H1 (cell line): ENCODE results near the gene ZNF524. TPM values are rescaled to one million over a fixed set of nuclear protein-coding genes. Genes with fewer than 3 reads are reported as not detected.
A peak's percentile ranks its signal among the peaks of the same experiment; 100 is the strongest.

Source experiments
- CTCF ChIA-PET: fragments of 300-600 bp; sonication (Branson Sonifier 250); formaldehyde crosslinking; loops from one replicate; lab custom pipeline; 2021; ENCODE audit not compliant: partially characterized antibody; lab: Charles Lee
- POLR2A ChIA-PET: fragments of 300-600 bp; sonication (Branson Sonifier 250); formaldehyde crosslinking; loops from one replicate; lab custom pipeline; 2021; ENCODE audit warnings: inconsistent platforms; ENCODE audit not compliant: partially characterized antibody; lab: Charles Lee
- DNase-seq, 2 experiments: peaks; one replicate each; pipeline versions ENCODE4 v3.0.0 to v3.0.0-alpha.2; 2010 to 2022; ENCODE audit warnings: low spot score in 2 of 2, low read depth in 1 of 2, mixed read lengths in 1 of 2
- FAIRE-seq: peaks from 2 replicates; lab custom pipeline; 2011; peaks lifted over from hg19 to GRCh38; lab: Jason Lieb, UNC
- H2AFZ ChIP-seq: 2 replicates; pipeline ENCODE4 v1.8.1; 2012; ENCODE audit warnings: low read length, inconsistent platforms
- H2AK5ac ChIP-seq: 2 replicates; pipeline ENCODE4 v1.6.1; 2013; ENCODE audit warnings: low read depth, low read length
- H2BK120ac ChIP-seq: replicated peaks from 2 replicates; pipeline ENCODE3; 2013; ENCODE audit warnings: low read depth, low read length, inconsistent platforms
- H2BK12ac ChIP-seq: 2 replicates; pipeline ENCODE4 v1.6.1; 2013; ENCODE audit warnings: low read depth, low read length
- H2BK15ac ChIP-seq: 2 replicates; pipeline ENCODE4 v1.6.1; 2013; ENCODE audit warnings: low read length
- H2BK20ac ChIP-seq: 2 replicates; pipeline ENCODE4 v1.6.1; 2013; ENCODE audit warnings: low read length
- H2BK5ac ChIP-seq: 2 replicates; pipeline ENCODE4 v1.6.1; 2013; ENCODE audit warnings: low read depth, low read length
- H3K14ac ChIP-seq: 2 replicates; pipeline ENCODE4 v1.6.1; 2013; ENCODE audit warnings: inconsistent platforms; ENCODE audit not compliant: insufficient read length
- H3K18ac ChIP-seq: 2 replicates; pipeline ENCODE4 v1.6.1; 2013; ENCODE audit warnings: low read length; ENCODE audit errors: extremely low read depth
- H3K23ac ChIP-seq: 2 replicates; pipeline ENCODE4 v1.6.1; 2013; ENCODE audit warnings: inconsistent platforms; ENCODE audit not compliant: insufficient read length
- H3K23me2 ChIP-seq: 2 replicates; pipeline ENCODE4 v1.6.1; 2013; ENCODE audit warnings: low read depth, low read length
- H3K27ac ChIP-seq: 2 replicates; pipeline ENCODE4 v1.6.1; 2011; ENCODE audit warnings: low read depth, low read length, inconsistent platforms
- H3K27me3 ChIP-seq, 4 experiments: replicated peaks in 1 of 4; 1 replicate in 1 of 4; 2 replicates in 3 of 4; pipeline versions ENCODE4 v1.6.1 to v1.8.1; 2011 to 2013; ENCODE audit warnings: low read length in 3 of 4, mild to moderate bottlenecking in 3 of 4, inconsistent platforms in 2 of 4, mixed read lengths in 2 of 4, moderate library complexity in 1 of 4; ENCODE audit not compliant: control insufficient read depth in 3 of 4, insufficient read depth in 3 of 4; ENCODE audit errors: extremely low read depth in 1 of 4
- H3K36me3 ChIP-seq, 4 experiments: 2 replicates each; pipeline versions ENCODE4 v1.6.1 to v1.8.1; 2011 to 2013; ENCODE audit warnings: mild to moderate bottlenecking in 4 of 4, low read length in 3 of 4, moderate library complexity in 2 of 4, control low read depth in 1 of 4, inconsistent platforms in 1 of 4; ENCODE audit not compliant: insufficient read depth in 4 of 4, control insufficient read depth in 2 of 4
- H3K4ac ChIP-seq: replicated peaks from 2 replicates; pipeline ENCODE3; 2013; ENCODE audit warnings: low read length, low read depth, mixed read lengths, inconsistent platforms; ENCODE audit not compliant: insufficient read length
- H3K4me1 ChIP-seq, 4 experiments: replicated peaks in 1 of 4; 1 replicate in 1 of 4; 2 replicates in 3 of 4; pipeline versions ENCODE4 v1.6.1 to v1.8.1; 2011 to 2013; ENCODE audit warnings: low read length in 3 of 4, inconsistent platforms in 2 of 4, mixed read lengths in 1 of 4; ENCODE audit not compliant: insufficient read depth in 4 of 4, control insufficient read depth in 3 of 4
- H3K4me2 ChIP-seq, 2 experiments: 2 replicates each; pipeline versions ENCODE4 v1.6.1 to v1.8.1; 2011 to 2013; ENCODE audit warnings: low read depth in 2 of 2, low read length in 2 of 2, control low read depth in 1 of 2, inconsistent platforms in 1 of 2, mild to moderate bottlenecking in 1 of 2; ENCODE audit not compliant: insufficient read depth in 1 of 2
- H3K4me3 ChIP-seq, 4 experiments: fragments of 200-600, 300-600 bp in 1 of 4; sonication (generic), shearing (Covaris generic), sonication (Bioruptor Twin) in 1 of 4; 2 replicates each; pipeline versions ENCODE4 v1.5.1 to v1.8.1; 2011 to 2016; ENCODE audit warnings: low read length in 4 of 4, low read depth in 3 of 4, control low read depth in 2 of 4, inconsistent platforms in 2 of 4, mild to moderate bottlenecking in 2 of 4, mixed read lengths in 1 of 4, moderate library complexity in 1 of 4; ENCODE audit not compliant: insufficient read depth in 2 of 4; ENCODE audit errors: extremely low read depth in 1 of 4
- H3K56ac ChIP-seq: replicated peaks from 2 replicates; pipeline ENCODE3; 2013; ENCODE audit warnings: low read depth, mild to moderate bottlenecking, mixed read lengths, low read length, inconsistent platforms; ENCODE audit not compliant: insufficient read length
- H3K79me1 ChIP-seq: 2 replicates; pipeline ENCODE4 v1.6.1; 2013; ENCODE audit warnings: low read depth, low read length, control low read depth
- H3K79me2 ChIP-seq, 2 experiments: 2 replicates each; pipeline versions ENCODE4 v1.6.1 to v1.8.1; 2012 to 2013; ENCODE audit warnings: low read length in 2 of 2, mild to moderate bottlenecking in 2 of 2, inconsistent platforms in 1 of 2; ENCODE audit not compliant: insufficient read depth in 2 of 2, control insufficient read depth in 1 of 2
- H3K9ac ChIP-seq, 4 experiments: replicated peaks in 1 of 4; 1 replicate in 1 of 4; 2 replicates in 3 of 4; pipeline versions ENCODE4 v1.6.1 to v1.8.1; 2011 to 2013; ENCODE audit warnings: low read depth in 3 of 4, low read length in 3 of 4, control low read depth in 2 of 4, mild to moderate bottlenecking in 2 of 4, moderate library complexity in 2 of 4, inconsistent platforms in 1 of 4; ENCODE audit errors: extremely low read depth in 1 of 4
- H3K9me3 ChIP-seq, 2 experiments: 2 replicates each; pipeline versions ENCODE4 v1.6.1 to v1.8.1; 2012 to 2013; ENCODE audit warnings: mild to moderate bottlenecking in 2 of 2, moderate library complexity in 2 of 2, control low read depth in 1 of 2, inconsistent platforms in 1 of 2, low read depth in 1 of 2, low read length in 1 of 2, mixed read lengths in 1 of 2; ENCODE audit not compliant: insufficient read depth in 2 of 2
- H4K20me1 ChIP-seq, 2 experiments: replicated peaks in 1 of 2; 2 replicates each; pipeline versions ENCODE3 to v1.8.1; 2011 to 2013; ENCODE audit warnings: inconsistent platforms in 2 of 2, low read length in 2 of 2, mild to moderate bottlenecking in 1 of 2; ENCODE audit not compliant: insufficient read depth in 2 of 2, control insufficient read depth in 1 of 2
- H4K5ac ChIP-seq: 2 replicates; pipeline ENCODE4 v1.6.1; 2013; ENCODE audit warnings: low read length, low read depth, mixed read lengths, inconsistent platforms; ENCODE audit not compliant: insufficient read length
- H4K8ac ChIP-seq: 2 replicates; pipeline ENCODE4 v1.8.0; 2013; ENCODE audit warnings: mild to moderate bottlenecking, moderate library complexity, low read length, inconsistent platforms; ENCODE audit not compliant: insufficient read depth; ENCODE audit errors: extremely low read depth
- H4K91ac ChIP-seq: replicated peaks from 2 replicates; pipeline ENCODE3; 2013; ENCODE audit warnings: low read length, mixed read lengths, inconsistent platforms; ENCODE audit not compliant: insufficient read length
- CREB1 ChIP-seq: IDR thresholded peaks from 2 replicates; pipeline ENCODE4 v1.6.1; 2012; ENCODE audit warnings: inconsistent platforms
- EGR1 ChIP-seq: IDR thresholded peaks from 2 replicates; pipeline ENCODE4 v1.6.1; 2011; ENCODE audit warnings: low read depth, low read length, borderline replicate concordance
- EP300 ChIP-seq, 2 experiments: IDR thresholded peaks; 1 replicate in 1 of 2; 2 replicates in 1 of 2; pipeline ENCODE4 v1.6.1; 2011 to 2012; ENCODE audit warnings: low read depth in 2 of 2, low read length in 2 of 2, mild to moderate bottlenecking in 2 of 2, borderline replicate concordance in 1 of 2, inconsistent platforms in 1 of 2, moderate library complexity in 1 of 2
- EZH2 ChIP-seq: fragments of 200-600 bp; sonication (generic); IDR thresholded peaks from 2 replicates; pipeline ENCODE4 v1.7.1; 2012; ENCODE audit warnings: low read depth, mild to moderate bottlenecking, moderate library complexity, low read length, inconsistent platforms; ENCODE audit not compliant: severe bottlenecking
- MAX ChIP-seq: IDR thresholded peaks from 2 replicates; pipeline ENCODE4 v1.6.1; 2012; ENCODE audit warnings: inconsistent platforms
- PHF8 ChIP-seq: fragments of 200-600 bp; sonication (generic); conservative IDR thresholded peaks from 2 replicates; pipeline ENCODE4 v1.7.1; 2012; ENCODE audit warnings: low read depth, mild to moderate bottlenecking, inconsistent platforms, low read length, moderate library complexity
- POLR2A ChIP-seq, 2 experiments: IDR thresholded peaks; 1 replicate in 1 of 2; 2 replicates in 1 of 2; pipeline ENCODE4 v1.6.1; 2011; ENCODE audit warnings: low read depth in 2 of 2, low read length in 2 of 2, mild to moderate bottlenecking in 2 of 2; ENCODE audit errors: control extremely low read depth in 1 of 2
- RXRA ChIP-seq: IDR thresholded peaks from 2 replicates; pipeline ENCODE4 v1.6.1; 2011; ENCODE audit warnings: low read depth, mild to moderate bottlenecking, low read length, moderate library complexity; ENCODE audit not compliant: insufficient read depth
- SIN3A ChIP-seq, 2 experiments: IDR thresholded peaks in 1 of 2; conservative IDR thresholded peaks in 1 of 2; 2 replicates each; pipeline ENCODE4 v1.6.1; 2011 to 2012; ENCODE audit warnings: low read length in 2 of 2, improper control_type of control experiment in 1 of 2, low read depth in 1 of 2, mild to moderate bottlenecking in 1 of 2
- WGBS, 2 experiments: shearing (Covaris generic) in 1 of 2; methylation state at CpG; one replicate each; pipeline versions ENCODE4 v1.1.6 to v1.1.7; 2013 to 2015; ENCODE audit warnings: low lambda C conversion rate in 2 of 2, mixed read lengths in 2 of 2, inconsistent platforms in 1 of 2, low coverage in 1 of 2, missing lambda C conversion rate in 1 of 2; ENCODE audit not compliant: insufficient replicate concordance in 2 of 2, insufficient coverage in 1 of 2, insufficient read length in 1 of 2; ENCODE audit errors: extremely low coverage in 1 of 2, missing lambda C conversion rate in 1 of 2; 5-methylcytosine and 5-hydroxymethylcytosine counted together
- polyA plus RNA-seq, 7 experiments: library from polyadenylated mRNA; depleted of rRNA in 3 of 7; stranded (reverse) in 5 of 7; unstranded in 2 of 7; fragments of >200 nt in 5 of 7; fragments of 200-250 nt in 2 of 7; gene quantifications; 1 replicate in 5 of 7; 2 replicates in 1 of 7; 4 replicates in 1 of 7; pipeline versions ENCODE4 v1.2.1 to v1.2.3, GENCODE V29; 2011 to 2013; ENCODE audit warnings: missing spikeins in 2 of 7, mixed read lengths in 2 of 7
- total RNA-seq: library from RNA; stranded (reverse); fragmentation: NEBNext Ultra II Directional; extraction: Animal tissue kit (Norgen Biotek cat#: 25700); gene quantifications from 2 replicates; pipeline ENCODE4 v1.2.1, GENCODE V29; 2021

ZNF524 gene
- total and polyA plus RNA-seq, 2 of the 8 experiments (the other 6 are each of a cell fraction or from before 2014, with no cell fraction given), result 4.4 to 4.7 TPM

- WGBS, 2 experiments, result 4% methylated on average over 18 of the region's 44 CpGs; no CpG with 5 or more reads in 1 of the 2 experiments
- Histone ChIP-seq H4K20me1 (peaks cover 2 to 19% of the 10 kb centered on the region in 2 experiments), H3K4ac (peak within 1 kb of the TSS; percentile 74), H3K56ac (peak within 1 kb of the TSS; percentile 95), H3K23ac (no peak within 1 kb of the TSS), H3K4me3 (peak within 1 kb of the TSS; percentile 54 to 93 (median 88)), H2AFZ (no peak within 1 kb of the TSS; the same call in 1 of the 2 replicates), H4K91ac (peak within 1 kb of the TSS; percentile 98), H3K27me3 (no peaks in the 10 kb centered on the region), H2BK12ac (0 out of 2 replicates have a peak within 1 kb of the TSS, but pooled peaks have one; percentile 80), H3K36me3 (peaks cover 0 to 3% (median 0%) of the 10 kb centered on the region in 4 experiments; a peak in 1 of 8 replicates), H3K79me1 (peaks cover 5% of the 10 kb centered on the region), H4K5ac (peak within 1 kb of the TSS; percentile 96), H3K14ac (peak within 1 kb of the TSS; percentile 1), H3K9me3 (no peaks in the 10 kb centered on the region), H3K18ac (peak within 1 kb of the TSS; percentile 98), H3K9ac (peak within 1 kb of the TSS; percentile 59 to 66 (median 62)), H4K8ac (peak within 1 kb of the TSS; percentile 83), H3K23me2 (peaks cover 13% of the 10 kb centered on the region), H3K4me1 (peaks cover 0 to 14% (median 8%) of the 10 kb centered on the region in 4 experiments; a peak in 6 of 7 replicates), H2BK120ac (peak within 1 kb of the TSS; percentile 86), H2BK5ac (peak within 1 kb of the TSS; percentile 96), H2AK5ac (no peak within 1 kb of the TSS), H2BK15ac (peak within 1 kb of the TSS; percentile 95; the same call in 1 of the 2 replicates), H3K27ac (peak within 1 kb of the TSS; percentile 80), H3K79me2 (peaks cover 0 to 10% of the 10 kb centered on the region in 2 experiments; a peak in 2 of 4 replicates), H3K4me2 (peak within 1 kb of the TSS; percentile 61 to 93), H2BK20ac (peak within 1 kb of the TSS; percentile 66; the same call in 1 of the 2 replicates)
- CTCF ChIA-PET, result interaction anchor here (0.6 to 2.3 kb wide), 28 partner anchors 9 to 447 kb away, joined by 3 to 22 read pairs (median 5); partner anchors contain the start of genes NAT14 and ZNF784
- FAIRE-seq, result peak; percentile 74
- POLR2A ChIA-PET, result interaction anchor here (0.6 to 3.6 kb wide), 15 partner anchors 11 to 121 kb away, joined by 3 to 25 read pairs (median 4); partner anchors contain the start of genes NAT14, U2AF2, ZNF579 and ZNF784
- DNase-seq, result peak in 1 of 2 experiments; percentile 72
- TF ChIP-seq EGR1 (no peak), PHF8 (peak; percentile 68), POLR2A (IDR thresholded peaks at IDR 0.05; ENCODE audit: control extremely low read depth in 1 of 2, low read depth in 2 of 2, low read length in 2 of 2) (no peak; a peak in 1 of 3 replicates), MAX (peak; percentile 75), EZH2 (no peak), SIN3A (conservative IDR thresholded peaks at IDR 0.05 in 1 of 2, IDR thresholded peaks at IDR 0.05 in 1 of 2; ENCODE audit: low read depth in 1 of 2, low read length in 2 of 2) (peak; percentile 39 to 75; a peak in 2 of 4 replicates), EP300 (IDR thresholded peaks at IDR 0.05; ENCODE audit: borderline replicate concordance in 1 of 2, low read depth in 2 of 2, low read length in 2 of 2) (no peak), RXRA (no peak), CREB1 (peak; percentile 36; the same call in 1 of the 2 replicates)
Measured at GRCh38 chr19:55605637-55606470, 5.8 kb downstream of the ZNF524 start, which contains the start of gene ZNF865. ZNF865 (plus strand) TSS chr19:55605647; CDS start chr19:55613619, 7,972 bp downstream.
